DMS53 (cell line): Measurements from ENCODE around the gene HARBI1.
"Not testable (repeated sequence)": the region's sequence is repeated elsewhere in the genome, so short reads cannot be mapped to it uniquely, and the experiment has no call there.

Source experiments
- DNase-seq: peaks from one replicate; lab custom pipeline; 2025; lab: John Stamatoyannopoulos, UW

The HARBI1 gene

DNA sequence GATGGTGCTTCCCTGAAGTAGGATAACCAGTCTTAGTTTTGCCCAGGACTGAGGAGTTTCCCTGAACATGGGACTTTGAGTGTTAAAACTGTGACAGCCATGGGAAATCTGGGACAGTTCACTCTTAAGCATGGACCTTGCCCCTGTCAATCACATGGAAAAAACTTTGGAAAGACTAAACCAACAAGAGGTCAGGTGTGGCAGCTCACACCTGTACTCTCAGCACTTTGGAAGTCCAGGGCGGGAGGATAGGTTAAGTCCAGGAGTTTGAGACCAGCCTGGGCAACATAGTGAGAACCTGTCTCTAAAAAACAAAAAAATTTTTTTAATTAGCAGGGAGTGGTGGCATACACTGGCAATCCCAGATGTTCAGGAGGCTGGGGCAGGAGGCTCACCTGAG, 19.9 kb downstream of the HARBI1 start:
- no peak for DNase-seq

DNA sequence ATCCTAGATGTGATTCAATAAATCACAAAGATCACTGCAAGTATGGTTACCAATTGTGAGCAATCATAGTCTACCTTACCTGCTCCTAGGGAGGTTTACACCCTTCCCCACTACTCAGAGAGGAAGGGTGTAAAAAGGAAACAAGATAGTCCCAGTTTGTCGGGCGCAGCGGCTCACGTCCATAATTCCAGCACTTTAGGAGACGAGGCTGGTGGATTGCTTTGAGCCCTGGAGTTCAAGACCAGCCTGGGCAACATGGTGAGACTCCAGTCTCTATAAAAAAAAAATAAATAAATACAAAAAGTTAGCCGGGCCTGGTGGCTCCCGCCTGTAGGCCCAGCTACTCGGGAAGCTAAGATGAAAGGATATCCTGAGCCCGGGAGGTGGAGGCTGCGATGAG, 22.2 kb downstream of the HARBI1 start:
- DNase-seq: no peak

DNA sequence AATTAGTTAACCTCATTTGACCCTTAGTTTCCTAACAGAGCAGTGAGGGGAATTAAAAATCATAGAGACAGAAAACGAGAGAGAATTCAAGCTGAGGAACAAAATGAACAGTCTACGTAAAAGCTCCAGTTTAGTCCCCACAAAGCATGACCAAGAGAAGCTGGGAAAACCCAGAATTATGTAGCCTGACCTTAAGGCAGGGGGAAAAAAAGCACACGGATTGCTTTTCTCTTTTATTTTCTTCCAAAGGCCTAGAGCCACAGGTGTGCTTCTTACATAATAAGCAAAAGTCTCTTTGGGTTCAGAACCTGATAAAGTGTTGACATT, 22.7 kb downstream of the HARBI1 start:
- DNase-seq: no peak

DNA sequence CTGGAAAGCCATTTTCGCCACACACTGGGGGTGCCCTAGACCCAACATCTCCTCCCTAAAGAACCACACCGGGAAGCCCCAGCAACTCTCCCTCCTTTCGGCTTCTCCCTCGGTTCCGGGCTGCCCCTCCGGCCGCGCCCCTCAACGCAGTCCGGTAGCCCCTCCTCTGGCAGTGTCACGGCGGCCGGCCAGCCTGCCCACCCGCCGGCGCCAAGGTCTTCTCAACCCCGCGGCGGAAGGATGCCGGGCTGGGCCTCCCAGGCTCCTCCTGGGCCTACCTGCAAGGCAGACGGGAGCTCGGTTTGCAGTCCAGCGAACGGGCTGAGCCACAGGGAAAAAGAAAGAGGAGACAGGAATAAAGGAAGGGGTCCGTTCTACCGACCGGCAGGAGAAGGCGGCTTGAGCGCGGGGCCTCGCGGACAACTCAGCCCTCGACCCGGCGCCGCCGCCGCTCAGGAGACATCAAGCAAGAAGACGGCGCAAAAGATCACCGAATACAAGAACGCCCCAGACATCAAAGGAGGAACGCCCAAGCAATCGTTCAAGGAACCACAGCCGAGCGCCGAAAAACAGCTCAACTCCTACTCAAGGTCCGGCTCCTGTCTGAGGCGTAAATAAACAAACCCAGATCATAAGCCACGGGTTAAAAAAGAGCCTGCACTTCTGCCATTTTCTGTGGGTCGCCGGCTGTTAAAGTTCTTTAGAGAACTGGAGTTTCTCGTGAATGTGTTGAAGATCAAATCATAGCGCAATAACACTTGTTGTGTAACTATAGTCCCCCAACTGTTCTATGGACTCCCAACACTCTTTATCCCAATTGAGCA, 23.3 kb downstream of the HARBI1 start, which contains the start of gene AMBRA1:
Gene AMBRA1, minus strand, starts transcription at position 474 of the 824 bp plus-strand sequence. CDS start 45,643 bp downstream, outside the sequence.
- DNase-seq: peak; percentile 91

DNA sequence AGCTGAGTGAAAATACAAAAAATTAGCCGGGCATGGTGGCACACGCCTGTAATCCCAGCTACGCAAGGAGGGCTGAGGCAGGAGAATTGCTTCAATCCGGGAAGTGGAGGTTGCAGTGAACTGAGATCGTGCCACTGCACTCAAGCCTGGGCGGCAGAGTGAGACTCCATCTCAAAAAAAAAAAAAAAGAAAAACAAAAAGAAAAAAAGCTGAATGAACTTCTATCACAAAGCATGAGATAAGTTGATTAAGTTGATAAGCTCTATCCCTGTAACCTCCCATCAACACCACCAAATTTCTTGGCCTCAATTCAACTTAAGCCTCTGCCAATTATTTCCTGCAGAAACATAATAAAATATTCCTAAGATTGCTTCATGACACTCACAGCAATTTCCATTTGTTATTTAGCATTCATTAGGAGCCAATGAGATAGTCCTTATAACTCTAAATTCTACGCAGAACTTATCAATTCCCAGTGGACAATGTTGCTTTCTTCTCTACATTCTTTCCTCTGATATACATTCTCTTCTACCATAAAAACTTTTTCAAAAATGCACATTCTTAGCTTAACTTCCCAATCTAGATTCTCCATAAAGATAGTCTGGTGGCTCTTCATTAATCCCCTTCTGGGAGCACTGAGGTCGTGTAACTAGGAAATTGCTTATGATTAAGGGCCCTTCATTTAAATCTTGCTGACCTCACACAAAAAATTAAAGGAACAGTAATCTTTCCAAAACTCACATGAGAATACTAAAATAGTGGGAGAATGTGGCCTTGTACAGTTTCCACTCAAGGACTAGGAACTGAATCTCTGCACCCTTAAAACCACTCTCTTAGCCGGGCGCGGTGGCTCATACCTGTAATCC, 26.1 kb downstream of the HARBI1 start:
- DNase-seq: no peak

DNA sequence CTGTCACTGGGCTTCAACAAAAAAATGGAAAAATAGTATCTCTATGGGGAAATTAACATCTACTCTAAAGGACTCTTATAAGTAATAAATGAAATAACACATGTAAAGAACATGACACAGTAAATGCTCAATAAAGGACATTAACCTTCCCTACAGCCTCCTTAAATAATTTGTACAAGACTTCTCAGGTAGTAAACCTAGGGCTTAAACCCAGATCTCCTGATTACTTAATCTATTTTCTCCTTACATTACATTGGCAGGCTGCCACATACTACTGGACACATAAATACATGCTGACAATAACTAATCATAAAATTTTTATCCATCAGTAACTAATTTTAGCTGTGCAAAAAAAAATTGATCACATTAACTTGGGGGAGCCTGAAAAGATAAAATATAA, 28.1 kb downstream of the HARBI1 start:
- DNase-seq: no peak

DNA sequence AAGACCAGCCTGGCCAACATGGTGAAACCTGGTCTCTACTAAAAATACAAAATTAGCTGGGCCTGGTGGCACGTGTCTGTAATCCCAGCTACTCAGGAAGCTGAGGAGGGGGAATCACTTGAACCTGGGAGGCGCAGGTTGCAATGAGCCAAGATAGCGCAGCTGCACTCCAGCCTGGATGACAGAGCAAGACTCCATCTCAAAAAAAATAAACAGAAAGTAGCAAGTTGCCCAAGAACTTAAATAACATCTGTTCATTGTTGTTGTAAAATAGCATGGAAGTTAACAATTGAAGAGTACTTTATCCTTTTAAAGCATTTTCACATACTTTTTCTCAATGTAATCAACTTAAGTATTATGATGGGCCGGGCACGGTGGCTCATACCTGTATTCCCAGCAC, 28.9 kb downstream of the HARBI1 start:
- DNase-seq: no peak

DNA sequence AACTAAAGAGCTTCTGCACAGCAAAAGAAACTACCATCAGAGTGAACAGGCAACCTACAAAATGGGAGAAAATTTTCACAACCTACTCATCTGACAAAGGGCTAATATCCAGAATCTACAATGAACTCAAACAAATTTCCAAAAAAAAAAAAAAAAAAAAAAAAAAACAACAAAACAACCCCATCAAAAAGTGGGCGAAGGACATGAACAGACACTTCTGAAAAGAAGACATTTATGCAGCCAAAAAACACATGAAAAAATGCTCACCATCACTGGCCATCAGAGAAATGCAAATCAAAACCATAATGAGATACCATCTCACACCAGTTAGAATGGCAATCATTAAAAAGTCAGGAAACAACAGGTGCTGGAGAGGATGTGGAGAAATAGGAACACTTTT, 33.5 kb downstream of the HARBI1 start:
- DNase-seq: not testable (repeated sequence)

DNA sequence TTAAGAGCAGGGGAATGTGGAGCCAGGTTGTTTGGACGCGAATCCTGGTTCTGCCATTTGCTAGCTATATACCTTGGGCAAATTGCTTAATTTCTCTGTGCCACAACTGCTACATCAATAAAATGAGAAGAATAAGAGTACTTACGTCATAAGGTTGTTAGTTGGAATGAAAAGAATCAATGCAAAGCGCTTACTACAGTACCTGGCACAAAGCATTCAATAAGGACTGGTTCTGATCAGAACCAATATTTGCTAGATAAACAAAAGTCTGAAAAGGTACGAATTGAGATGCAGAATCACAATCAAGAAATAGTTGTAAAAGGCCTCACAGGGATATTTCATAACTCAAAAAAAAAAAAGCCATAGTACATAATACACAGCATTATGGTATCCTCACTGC, 34.4 kb downstream of the HARBI1 start:
- no peak for DNase-seq

DNA sequence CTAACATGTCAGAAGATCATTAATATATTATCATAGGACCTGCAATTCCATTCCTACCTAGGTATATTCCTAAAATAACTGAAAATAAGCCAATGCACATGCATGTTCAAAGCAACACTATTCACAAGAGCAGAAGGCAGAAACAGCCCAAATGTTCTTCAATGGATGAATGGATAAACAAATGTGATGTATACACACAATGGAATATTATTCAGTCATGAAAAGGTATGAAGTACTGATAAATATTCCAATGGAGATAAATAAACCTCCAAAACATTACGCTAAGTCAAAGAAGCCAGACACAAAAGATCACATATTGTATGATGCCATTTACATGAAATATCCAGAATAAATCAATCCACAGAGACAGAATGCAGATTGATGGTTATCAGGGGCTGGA, 40.0 kb downstream of the HARBI1 start:
- no peak for DNase-seq

DNA sequence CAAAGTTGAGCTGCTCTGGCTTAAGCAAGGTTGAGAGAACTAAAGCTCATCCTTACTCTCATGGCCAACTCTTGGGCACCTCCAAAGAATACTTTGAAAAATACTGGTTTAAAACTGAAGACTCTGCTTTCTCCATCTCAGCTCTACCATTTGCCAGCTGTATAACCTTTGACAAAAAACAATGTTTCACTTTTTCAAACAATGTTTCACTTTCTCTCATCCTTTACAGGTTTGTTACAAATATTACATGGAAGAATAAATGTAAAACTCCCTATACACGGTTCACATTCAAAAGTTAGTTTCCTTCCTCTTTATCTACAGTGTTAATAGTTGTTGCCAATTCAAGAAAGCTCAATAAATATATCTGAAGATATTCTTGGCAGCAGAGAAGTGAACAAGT, 42.4 kb downstream of the HARBI1 start:
- DNase-seq: no peak

DNA sequence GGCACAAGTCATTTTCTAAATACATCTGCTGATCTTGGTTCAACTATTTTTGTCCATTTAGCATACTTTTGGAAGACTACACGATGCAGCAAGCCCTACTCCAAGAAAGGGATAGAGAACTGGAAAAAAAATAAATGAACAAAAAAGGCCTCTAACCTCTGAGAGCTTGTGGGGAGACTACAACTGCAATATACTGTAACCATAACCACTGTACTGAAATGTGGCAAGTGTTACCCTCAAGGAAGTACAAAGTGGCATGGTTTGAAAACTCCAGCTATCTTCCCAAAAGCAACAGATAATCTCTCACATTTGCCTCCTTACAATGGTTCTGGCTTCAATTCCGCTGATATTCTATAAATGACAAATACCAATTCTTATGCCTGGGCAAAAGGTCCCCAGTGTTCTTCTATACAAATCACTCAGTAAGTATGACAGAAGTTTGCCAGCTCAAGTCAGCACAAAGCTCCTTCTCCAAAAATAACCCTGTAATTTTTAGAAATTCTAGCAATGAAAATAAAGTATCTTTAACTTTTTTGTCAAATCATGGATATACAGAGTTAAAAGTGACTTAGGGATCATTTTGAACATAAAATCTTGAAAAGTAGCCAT, 46.1 kb downstream of the HARBI1 start:
- DNase-seq: no peak

DNA sequence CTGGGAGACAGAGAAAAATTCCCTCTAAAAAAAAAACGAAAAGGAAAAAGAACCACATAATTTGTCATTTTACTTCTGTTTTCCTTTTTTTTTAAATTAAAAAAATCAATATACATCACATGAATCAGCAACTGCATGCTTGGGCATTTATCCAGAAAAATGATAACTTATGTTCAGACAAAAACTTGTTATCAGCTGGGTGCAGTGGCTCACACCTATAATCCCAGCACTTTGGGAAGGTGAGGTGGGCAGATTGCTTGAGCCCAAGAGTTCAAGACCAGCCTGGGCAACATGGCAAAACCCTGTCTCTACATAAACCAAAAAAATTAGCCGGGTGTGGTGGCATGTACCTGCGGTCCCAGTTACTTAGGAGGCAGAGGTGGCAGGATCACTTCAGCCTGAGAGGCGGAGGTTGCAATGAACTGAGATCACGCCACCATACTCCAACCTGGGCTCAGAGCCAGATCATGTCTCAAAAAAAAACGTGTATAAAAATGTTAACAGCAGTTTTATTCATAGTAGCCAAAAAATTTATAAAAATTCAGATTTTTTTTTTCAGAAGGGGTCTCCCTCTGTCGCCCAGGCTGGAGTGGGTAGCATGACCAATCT, 51.7 kb downstream of the HARBI1 start:
- DNase-seq: no peak

DNA sequence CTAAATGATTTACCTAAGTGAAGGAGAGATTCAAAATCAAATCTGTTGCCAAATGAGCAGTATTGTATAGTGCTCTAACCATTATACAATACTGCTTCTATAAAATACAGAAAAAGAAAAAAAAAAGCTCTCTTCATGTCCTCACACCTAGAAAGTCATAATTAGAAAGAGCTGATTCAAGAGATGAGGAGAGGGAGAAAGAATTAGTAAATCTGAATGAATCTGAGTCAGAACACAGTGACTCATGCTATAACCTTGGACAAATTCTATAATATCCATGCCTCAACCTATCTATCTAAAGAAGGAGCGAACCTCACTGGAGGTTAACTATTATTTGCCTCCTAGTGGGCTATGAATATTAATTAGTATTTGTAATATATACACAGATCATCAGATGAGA, 52.6 kb downstream of the HARBI1 start:
- DNase-seq: no peak

DNA sequence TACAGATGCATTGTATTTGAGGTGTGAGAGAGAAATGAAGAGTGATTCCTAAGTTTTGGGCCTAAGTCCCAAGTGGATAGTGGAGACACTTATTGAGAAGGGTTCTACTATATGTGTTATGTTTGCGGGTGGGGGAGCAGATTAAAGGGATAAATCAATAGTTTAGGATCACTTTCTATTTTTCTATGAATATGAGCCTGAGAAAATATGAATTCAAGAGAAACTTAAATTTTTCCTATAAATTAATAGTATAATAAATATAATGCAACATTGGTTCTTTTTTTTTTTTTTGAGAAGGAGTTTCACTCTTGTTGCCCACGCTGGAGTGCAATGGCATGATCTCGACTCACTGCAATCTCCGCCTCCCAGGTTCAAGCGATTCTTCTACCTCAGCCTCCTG, 54.5 kb downstream of the HARBI1 start:
- DNase-seq: no peak

DNA sequence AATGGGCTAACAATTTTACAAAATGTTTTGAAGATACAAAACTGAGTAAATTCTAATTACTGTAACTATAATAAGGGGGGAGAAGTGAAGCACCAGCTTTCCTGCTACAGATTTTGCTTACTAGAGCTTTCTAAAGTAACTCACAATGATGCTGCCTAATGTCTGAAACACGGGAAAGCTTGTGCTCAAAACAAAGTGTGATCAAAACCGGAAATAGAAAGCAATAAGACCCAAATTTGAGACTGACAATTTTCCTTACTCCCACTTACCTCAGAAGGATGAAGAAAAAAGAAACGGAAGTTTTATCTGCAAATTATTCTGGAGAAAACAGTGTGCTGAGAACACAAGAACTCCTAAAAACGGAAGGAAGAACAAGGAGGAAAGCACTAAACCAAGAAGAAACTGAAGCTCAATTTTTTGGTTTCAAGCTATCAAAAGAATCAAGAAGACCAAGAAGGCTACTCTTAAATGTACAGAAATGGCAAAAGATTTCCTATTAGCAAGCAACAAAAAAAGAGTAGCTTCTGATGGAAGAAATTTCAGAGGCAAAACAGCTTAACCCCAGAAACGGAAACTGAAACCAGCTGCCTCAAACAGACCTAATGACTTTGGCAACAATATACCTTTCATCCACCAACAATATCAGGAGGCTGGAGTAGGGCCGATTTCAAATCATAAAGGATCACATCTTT, 56.6 kb downstream of the HARBI1 start:
- no peak for DNase-seq

DNA sequence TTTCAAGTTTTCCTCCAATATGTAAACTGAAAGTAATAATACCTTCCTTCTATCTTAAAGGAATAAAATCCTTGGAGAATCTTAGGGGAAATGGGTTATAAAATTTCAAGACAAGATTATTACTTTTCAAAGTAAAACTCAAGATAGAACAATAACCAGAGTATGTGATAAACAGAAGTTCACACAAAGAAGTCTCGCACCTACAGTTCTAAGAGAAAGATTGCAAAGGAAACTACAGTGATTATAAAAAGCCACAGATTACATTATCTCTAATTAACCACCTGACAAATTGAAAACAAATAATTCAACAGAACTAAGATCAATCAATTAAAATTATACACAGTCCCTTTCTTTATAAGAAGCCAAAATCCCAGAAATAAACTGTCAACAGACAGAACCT, 57.2 kb downstream of the HARBI1 start:
- no peak for DNase-seq

DNA sequence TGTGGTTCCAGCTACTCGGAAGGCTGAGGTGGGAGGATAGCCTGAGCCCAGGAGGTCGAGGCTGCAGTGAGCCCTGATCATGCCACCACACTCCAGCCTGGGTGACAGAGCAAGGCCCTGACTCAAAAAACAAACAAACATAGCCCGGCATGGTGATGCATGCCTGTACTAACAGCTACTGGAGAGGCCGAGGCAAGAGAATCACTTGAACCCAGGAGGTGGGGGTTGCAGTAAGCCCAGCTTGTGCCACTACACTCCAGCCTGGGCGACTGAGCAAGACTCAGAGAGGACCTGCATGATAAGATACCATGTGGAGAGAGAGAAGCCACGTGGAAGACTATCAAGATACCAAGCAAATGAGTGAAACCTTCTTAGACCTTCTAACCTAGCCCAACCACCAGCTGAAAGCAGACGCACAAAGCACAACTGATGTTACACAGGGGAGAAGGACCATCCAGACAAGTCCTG, 59.3 kb downstream of the HARBI1 start:
- peak; percentile 75 for DNase-seq

DNA sequence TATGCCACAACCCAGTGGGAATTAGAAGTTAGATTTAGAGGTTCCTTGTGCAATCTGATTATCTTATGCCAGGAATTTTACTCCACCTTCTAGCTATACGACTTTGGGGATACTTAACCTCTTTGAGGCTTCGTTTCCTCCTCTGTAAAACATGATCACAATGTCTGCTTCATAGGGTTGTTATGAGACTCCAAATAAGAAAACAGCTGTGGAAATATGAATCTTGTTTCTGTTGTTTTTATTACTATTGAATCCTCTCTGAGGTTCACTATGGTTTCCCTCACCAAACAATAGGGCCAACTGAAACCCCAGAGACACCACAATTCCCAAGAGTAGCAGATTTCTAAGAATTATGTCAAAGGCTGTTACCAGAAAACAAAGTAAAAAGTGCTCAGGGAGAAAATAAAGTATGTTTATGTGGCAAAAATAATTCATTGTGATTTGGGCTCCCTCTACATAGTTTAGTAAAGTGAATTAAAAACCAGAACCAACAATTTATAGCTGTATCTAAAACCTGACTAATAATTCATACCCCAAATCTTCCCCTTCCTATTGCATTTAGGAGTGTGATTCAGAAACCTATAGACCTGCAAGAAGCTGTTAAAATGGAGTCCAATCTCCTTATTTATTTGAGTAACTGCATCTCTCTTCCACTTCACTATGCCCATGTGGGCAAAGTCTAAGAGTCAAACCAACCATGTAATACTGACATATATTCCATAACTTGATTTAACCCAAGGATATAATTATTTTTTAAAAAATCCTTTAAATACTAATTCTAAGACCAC, 61.6 kb downstream of the HARBI1 start:
- DNase-seq: no peak

DNA sequence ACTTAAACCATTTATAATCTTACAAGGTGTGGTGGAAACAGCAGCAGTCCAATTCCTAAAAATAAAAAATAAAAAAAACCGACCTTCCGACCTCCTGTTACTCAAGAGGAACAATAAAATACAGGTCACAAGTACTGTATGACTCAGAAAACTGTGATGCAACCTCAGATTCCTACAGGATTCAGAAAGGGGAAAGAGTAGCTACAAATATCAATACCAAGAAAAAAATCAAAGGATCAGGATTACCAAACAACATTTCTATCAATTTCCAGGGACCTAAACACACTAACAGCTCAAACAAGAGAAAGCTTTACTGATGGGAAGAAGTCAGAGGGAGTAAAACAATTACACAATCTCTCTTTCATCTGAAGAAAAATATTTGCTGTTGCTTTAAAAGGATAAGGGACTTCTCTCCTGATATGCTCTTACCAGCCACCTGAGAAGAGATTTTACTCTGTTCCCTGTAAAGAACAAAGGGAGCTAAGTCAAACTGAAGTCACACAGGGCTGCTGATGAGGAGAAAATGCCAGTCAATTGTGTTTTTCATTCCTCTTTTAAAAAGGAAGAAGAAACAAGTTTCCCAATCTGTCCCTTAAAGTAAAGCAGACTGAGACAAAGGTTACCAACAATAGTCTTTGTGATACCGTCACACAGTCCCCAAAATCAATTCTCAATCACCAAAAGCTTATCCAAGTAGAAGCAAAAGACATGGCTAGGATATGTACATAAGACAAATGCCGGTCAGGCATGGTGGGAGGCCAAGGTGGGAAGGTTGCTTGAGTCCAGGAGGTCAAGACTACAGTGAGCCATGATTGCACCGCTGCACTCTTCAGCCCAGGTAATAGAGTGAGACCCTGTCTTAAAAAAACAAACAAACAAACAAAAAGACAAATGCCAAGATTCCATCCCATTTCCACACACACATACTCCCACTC, 62.5 kb downstream of the HARBI1 start:
- peak; percentile 71 for DNase-seq
